ENCODE results near the gene PLCL1. TPM values are rescaled to one million over a fixed set of nuclear protein-coding genes. Genes with fewer than 3 reads are reported as not detected.

PLCL1 gene
- total RNA-seq, 1 experiment from 2014 or later = not detected

DNA sequence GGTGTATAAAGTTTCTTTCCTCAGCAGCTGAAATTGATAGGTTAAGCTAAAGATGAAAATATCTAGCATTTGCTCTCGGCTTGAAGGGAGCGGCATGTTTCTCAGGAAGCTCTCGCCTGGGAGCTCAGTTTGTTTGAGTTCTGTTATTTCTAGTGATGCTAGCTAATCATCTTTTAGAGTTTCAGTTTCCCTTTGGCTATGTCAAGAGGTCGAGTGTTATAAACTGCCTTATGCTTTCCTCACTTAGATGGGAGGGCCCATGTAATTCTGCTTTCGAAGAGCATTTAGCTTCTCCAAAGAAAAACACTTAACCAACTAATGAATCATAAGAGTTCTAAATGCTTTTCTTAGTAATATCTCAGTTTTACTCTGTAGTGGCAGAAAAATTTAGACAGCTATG is 33.6 kb downstream of the PLCL1 start:
- ChIA-PET CTCF (no interaction called here), POLR2A (ENCODE audit: unreplicated experiment) (no interaction called here)
- Histone ChIP-seq H3F3A (ENCODE audit: insufficient read depth, low read depth) (no peaks in the 10 kb centered on the region), H4K20me1 (ENCODE audit: insufficient read depth) (0 out of 2 replicates have a peak, but pooled peaks cover 3% of the 10 kb centered on the region), H3K9me2 (ENCODE audit: insufficient read depth) (0 out of 2 replicates have a peak, but pooled peaks cover 5% of the 10 kb centered on the region), H3K79me2 (ENCODE audit: low read depth) (no peaks in the 10 kb centered on the region), H2AFZ (no peak overlapping the region), H3K36me3 (ENCODE audit: low read depth) (no peaks in the 10 kb centered on the region), H3K27ac (no peak overlapping the region), H3K27me3 (ENCODE audit: insufficient read depth, low read depth) (no peaks in the 10 kb centered on the region), H3K4me3 (no peak overlapping the region), H3K9me3 (ENCODE audit: insufficient read depth, low read depth) (no peaks in the 10 kb centered on the region), H3K4me1 (replicated peaks; ENCODE audit: insufficient read depth) (no peaks in the 10 kb centered on the region), H3K4me2 (no peak overlapping the region)
- no TSS peak for BruUV-seq (replicated peaks)
- DNase-seq = no peak
- intact Hi-C loops (cut with micrococcal nuclease; ENCODE audit: unreplicated experiment) = no loop called here
- TF ChIP-seq EZH2 (IDR thresholded peaks at IDR 0.05; ENCODE audit: low read depth) = no peak
- TF ChIP-seq, protein P1, sequence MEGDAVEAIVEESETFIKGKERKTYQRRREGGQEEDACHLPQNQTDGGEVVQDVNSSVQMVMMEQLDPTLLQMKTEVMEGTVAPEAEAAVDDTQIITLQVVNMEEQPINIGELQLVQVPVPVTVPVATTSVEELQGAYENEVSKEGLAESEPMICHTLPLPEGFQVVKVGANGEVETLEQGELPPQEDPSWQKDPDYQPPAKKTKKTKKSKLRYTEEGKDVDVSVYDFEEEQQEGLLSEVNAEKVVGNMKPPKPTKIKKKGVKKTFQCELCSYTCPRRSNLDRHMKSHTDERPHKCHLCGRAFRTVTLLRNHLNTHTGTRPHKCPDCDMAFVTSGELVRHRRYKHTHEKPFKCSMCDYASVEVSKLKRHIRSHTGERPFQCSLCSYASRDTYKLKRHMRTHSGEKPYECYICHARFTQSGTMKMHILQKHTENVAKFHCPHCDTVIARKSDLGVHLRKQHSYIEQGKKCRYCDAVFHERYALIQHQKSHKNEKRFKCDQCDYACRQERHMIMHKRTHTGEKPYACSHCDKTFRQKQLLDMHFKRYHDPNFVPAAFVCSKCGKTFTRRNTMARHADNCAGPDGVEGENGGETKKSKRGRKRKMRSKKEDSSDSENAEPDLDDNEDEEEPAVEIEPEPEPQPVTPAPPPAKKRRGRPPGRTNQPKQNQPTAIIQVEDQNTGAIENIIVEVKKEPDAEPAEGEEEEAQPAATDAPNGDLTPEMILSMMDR (conservative IDR thresholded peaks at IDR 0.05) = no peak

DNA sequence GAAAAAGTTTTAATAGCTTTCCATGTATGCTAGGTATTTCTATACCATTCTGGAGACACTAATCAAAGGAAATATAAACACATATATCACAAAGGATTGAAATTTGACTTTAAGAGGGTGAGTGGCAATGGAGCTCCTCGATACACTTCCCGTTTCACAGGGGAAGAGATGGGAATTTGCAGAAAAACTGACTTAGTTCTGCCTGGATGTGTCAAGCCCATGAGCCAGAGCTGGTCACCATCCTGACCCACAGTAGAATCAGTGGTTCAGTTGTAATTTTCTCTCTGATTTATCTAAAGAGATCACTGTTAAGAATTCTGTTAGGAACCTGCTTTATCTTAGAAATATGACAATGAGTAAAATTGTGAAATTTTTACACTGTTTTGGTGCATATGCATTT is 34.2 kb downstream of the PLCL1 start:
- Histone ChIP-seq H3K27ac (no peak overlapping the region), H3K9me3 (ENCODE audit: insufficient read depth, low read depth) (no peaks in the 10 kb centered on the region), H3K4me1 (replicated peaks; ENCODE audit: insufficient read depth) (no peaks in the 10 kb centered on the region), H4K20me1 (ENCODE audit: insufficient read depth) (0 out of 2 replicates have a peak, but pooled peaks cover 3% of the 10 kb centered on the region), H3K4me2 (no peak overlapping the region), H3K36me3 (ENCODE audit: low read depth) (no peaks in the 10 kb centered on the region), H3F3A (ENCODE audit: insufficient read depth, low read depth) (no peaks in the 10 kb centered on the region), H3K4me3 (no peak overlapping the region), H2AFZ (no peak overlapping the region), H3K9me2 (ENCODE audit: insufficient read depth) (0 out of 2 replicates have a peak, but pooled peaks cover 5% of the 10 kb centered on the region), H3K27me3 (ENCODE audit: insufficient read depth, low read depth) (no peaks in the 10 kb centered on the region), H3K79me2 (ENCODE audit: low read depth) (no peaks in the 10 kb centered on the region)
- no peak for DNase-seq
- TF ChIP-seq, protein P1 (conservative IDR thresholded peaks at IDR 0.05) = no peak
- no peak for TF ChIP-seq EZH2 (IDR thresholded peaks at IDR 0.05; ENCODE audit: low read depth)
- ChIA-PET CTCF (no interaction called here), POLR2A (ENCODE audit: unreplicated experiment) (interaction anchor here (0.6 kb wide), 1 partner anchor 70 kb away, joined by 9 read pairs; no protein-coding TSS in a partner anchor)
- no TSS peak for BruUV-seq (replicated peaks)
- intact Hi-C loops (cut with micrococcal nuclease; ENCODE audit: unreplicated experiment) = no loop called here

DNA sequence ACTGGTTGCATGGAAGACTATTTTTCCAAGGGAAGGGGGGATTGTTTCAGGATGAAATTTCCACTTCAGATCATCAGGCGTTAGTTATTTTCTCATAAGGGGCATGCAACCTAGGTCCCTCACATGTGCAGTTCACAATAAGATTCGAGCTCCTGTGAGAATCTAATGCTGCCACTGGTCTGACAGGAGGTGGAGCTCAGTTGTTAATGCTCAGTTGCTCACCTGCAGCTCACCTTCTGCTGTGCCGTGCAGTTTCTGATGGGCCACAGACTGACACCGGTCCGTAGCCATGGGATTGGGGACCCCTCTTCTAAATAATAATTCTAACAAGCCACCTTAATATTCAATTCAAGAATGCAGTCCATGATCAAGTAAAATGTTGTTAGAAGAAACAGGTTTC is 34.9 kb downstream of the PLCL1 start:
- POLR2A ChIA-PET (ENCODE audit: unreplicated experiment) = no interaction called here
- Histone ChIP-seq H3K4me3 (no peak overlapping the region), H3K36me3 (ENCODE audit: low read depth) (no peaks in the 10 kb centered on the region), H4K20me1 (ENCODE audit: insufficient read depth) (0 out of 2 replicates have a peak, but pooled peaks cover 3% of the 10 kb centered on the region), H3K9me2 (ENCODE audit: insufficient read depth) (0 out of 2 replicates have a peak, but pooled peaks cover 5% of the 10 kb centered on the region), H3F3A (ENCODE audit: insufficient read depth, low read depth) (no peaks in the 10 kb centered on the region), H3K27me3 (ENCODE audit: insufficient read depth, low read depth) (no peaks in the 10 kb centered on the region), H3K4me1 (replicated peaks; ENCODE audit: insufficient read depth) (no peaks in the 10 kb centered on the region), H3K27ac (no peak overlapping the region), H2AFZ (no peak overlapping the region), H3K79me2 (ENCODE audit: low read depth) (no peaks in the 10 kb centered on the region), H3K4me2 (no peak overlapping the region), H3K9me3 (ENCODE audit: insufficient read depth, low read depth) (no peaks in the 10 kb centered on the region)
- CTCF ChIA-PET = no interaction called here
- TF ChIP-seq EZH2 (IDR thresholded peaks at IDR 0.05; ENCODE audit: low read depth) = no peak
- TF ChIP-seq, protein P1 (conservative IDR thresholded peaks at IDR 0.05) = no peak
- DNase-seq = no peak
- no TSS peak for BruUV-seq (replicated peaks)
- intact Hi-C loops (cut with micrococcal nuclease; ENCODE audit: unreplicated experiment) = no loop called here

All from PC-9 (cell line).